Chondrocyte (in vitro differentiated cells): Measurements from ENCODE around the gene TAF11L7. TPM values are rescaled to one million over a fixed set of nuclear protein-coding genes. Genes with fewer than 3 reads are reported as not detected.
"Not testable (repeated sequence)": the region's sequence is repeated elsewhere in the genome, so short reads cannot be mapped to it uniquely, and the experiment has no call there.

ENCODE experiments used
- DNase-seq: peaks from one replicate; pipeline ENCODE4 v3.0.0; 2021; ENCODE audit warnings: mixed read lengths, low spot score
- H3K27ac Mint-ChIP-seq: one replicate; pipeline ENCODE4 v1.8.0; 2021; ENCODE audit warnings: mild to moderate bottlenecking, moderate library complexity, mixed read lengths; ENCODE audit not compliant: unreplicated experiment
- H3K27me3 Mint-ChIP-seq: 2 replicates; pipeline ENCODE4 v1.8.0; 2021; ENCODE audit warnings: low read depth, mixed read lengths
- H3K36me3 Mint-ChIP-seq: 2 replicates; pipeline ENCODE4 v1.8.0; 2021; ENCODE audit warnings: low read depth, mixed read lengths
- H3K4me1 Mint-ChIP-seq: 2 replicates; pipeline ENCODE4 v1.8.0; 2021; ENCODE audit warnings: low read depth, mild to moderate bottlenecking, mixed read lengths
- H3K4me3 Mint-ChIP-seq: one replicate; pipeline ENCODE4 v1.8.0; 2021; ENCODE audit warnings: mild to moderate bottlenecking, moderate library complexity, mixed read lengths; ENCODE audit not compliant: unreplicated experiment
- H3K9me3 Mint-ChIP-seq: 2 replicates; pipeline ENCODE4 v1.8.0; 2021; ENCODE audit warnings: low read depth, mixed read lengths
- total RNA-seq: library from RNA; stranded (reverse); gene quantifications from 3 replicates; pipeline ENCODE4 v1.2.1, GENCODE V29; 2021
- TF ChIP-seq, protein P1 (sequence below): fragments of 200-600 bp; sonication (generic); IDR thresholded peaks from 2 replicates; pipeline ENCODE4 v1.5.0; 2021; ENCODE audit warnings: antibody characterized with exemption, mild to moderate bottlenecking, moderate library complexity

TAF11L7 gene
- total RNA-seq, 1 donor from 2014 or later = not detected

GRCh38 chr5:17614872-17615605 lies 29.5 kb upstream of the TAF11L7 start:
- Mint-ChIP-seq H3K27ac (no peak overlapping the region), H3K36me3 (no peaks in the 10 kb centered on the region), H3K4me1 (no peaks in the 10 kb centered on the region), H3K27me3 (no peaks in the 10 kb centered on the region), H3K9me3 (no peaks in the 10 kb centered on the region), H3K4me3 (no peak overlapping the region)
- TF ChIP-seq, protein P1, sequence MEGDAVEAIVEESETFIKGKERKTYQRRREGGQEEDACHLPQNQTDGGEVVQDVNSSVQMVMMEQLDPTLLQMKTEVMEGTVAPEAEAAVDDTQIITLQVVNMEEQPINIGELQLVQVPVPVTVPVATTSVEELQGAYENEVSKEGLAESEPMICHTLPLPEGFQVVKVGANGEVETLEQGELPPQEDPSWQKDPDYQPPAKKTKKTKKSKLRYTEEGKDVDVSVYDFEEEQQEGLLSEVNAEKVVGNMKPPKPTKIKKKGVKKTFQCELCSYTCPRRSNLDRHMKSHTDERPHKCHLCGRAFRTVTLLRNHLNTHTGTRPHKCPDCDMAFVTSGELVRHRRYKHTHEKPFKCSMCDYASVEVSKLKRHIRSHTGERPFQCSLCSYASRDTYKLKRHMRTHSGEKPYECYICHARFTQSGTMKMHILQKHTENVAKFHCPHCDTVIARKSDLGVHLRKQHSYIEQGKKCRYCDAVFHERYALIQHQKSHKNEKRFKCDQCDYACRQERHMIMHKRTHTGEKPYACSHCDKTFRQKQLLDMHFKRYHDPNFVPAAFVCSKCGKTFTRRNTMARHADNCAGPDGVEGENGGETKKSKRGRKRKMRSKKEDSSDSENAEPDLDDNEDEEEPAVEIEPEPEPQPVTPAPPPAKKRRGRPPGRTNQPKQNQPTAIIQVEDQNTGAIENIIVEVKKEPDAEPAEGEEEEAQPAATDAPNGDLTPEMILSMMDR = no peak
- DNase-seq = no peak

DNA sequence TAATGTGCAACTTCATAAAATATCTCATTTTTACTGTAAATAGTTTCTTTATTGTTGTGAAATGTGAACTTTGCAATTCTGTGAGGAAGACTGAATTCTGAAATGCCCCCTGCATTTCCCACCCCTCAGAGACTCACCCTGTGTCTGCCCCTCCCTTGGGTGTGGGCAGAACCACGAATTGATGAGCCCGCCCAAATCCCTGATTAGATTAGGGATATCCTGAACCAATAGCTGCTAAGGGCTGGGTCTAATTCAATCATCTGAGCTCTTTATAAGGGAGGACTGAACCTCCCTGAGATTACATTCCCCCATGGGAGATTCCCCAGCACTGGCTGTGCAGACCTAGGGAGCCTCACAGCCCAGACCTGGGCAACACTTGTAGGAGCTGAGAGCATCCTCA lies 24.5 kb upstream of the TAF11L7 start, which contains the start of gene TAF11L12:
TSS of gene TAF11L12 (plus strand) at position 301 of the 400 bp plus-strand sequence.
- H3K4me1 Mint-ChIP-seq, H3K36me3 Mint-ChIP-seq, H3K9me3 Mint-ChIP-seq, H3K4me3 Mint-ChIP-seq, H3K27me3 Mint-ChIP-seq, DNase-seq: not testable (repeated sequence)
- peak within 1 kb of the TSS; percentile 20 for H3K27ac Mint-ChIP-seq

DNA sequence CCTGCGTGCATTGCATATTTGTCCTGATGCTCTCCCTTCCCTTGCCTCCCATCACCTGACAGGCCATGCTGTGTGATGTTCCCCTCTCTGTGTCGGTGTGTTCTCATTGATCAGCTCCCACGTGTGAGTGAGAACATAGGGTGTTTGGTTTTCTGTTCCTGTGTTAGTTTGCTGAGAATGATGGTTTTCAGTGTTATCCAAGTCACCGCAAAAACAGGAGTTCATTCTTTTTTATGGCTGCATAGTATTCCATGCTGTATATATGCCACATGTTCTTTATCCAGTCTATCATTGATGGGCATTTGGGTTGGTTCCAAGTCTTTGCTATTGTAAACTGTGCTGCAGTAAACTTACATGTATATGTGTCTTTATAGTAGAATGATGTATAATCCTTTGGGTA lies 21.9 kb upstream of the TAF11L7 start:
- H3K27ac Mint-ChIP-seq, H3K36me3 Mint-ChIP-seq, H3K9me3 Mint-ChIP-seq, H3K27me3 Mint-ChIP-seq, H3K4me3 Mint-ChIP-seq, H3K4me1 Mint-ChIP-seq, DNase-seq: not testable (repeated sequence)

- DNase-seq = no peak
- Mint-ChIP-seq H3K27me3 (no peaks in the 10 kb centered on the region), H3K27ac (no peak overlapping the region), H3K9me3 (peaks cover 2% of the 10 kb centered on the region), H3K4me3 (no peak overlapping the region), H3K36me3 (no peaks in the 10 kb centered on the region), H3K4me1 (peaks cover 5% of the 10 kb centered on the region)
- TF ChIP-seq, protein P1 = no peak
These were observed 19.4 kb upstream of the TAF11L7 start for GRCh38 chr5:17604951-17605350.

- not testable (repeated sequence) for H3K27ac Mint-ChIP-seq, DNase-seq, H3K27me3 Mint-ChIP-seq, H3K4me3 Mint-ChIP-seq, H3K9me3 Mint-ChIP-seq, H3K4me1 Mint-ChIP-seq, H3K36me3 Mint-ChIP-seq
These were observed 18.3 kb upstream of the TAF11L7 start, which contains the start of gene TAF11L11 for GRCh38 chr5:17603880-17604279. Gene TAF11L11 (plus strand): TSS chr5:17604183.

GRCh38 chr5:17597728-17598127 lies 12.2 kb upstream of the TAF11L7 start, which contains the start of gene TAF11L10:
Gene TAF11L10 (minus strand): TSS chr5:17597828.
- not testable (repeated sequence) for H3K27me3 Mint-ChIP-seq, H3K4me3 Mint-ChIP-seq, DNase-seq

GRCh38 chr5:17594255-17594654 lies 8.7 kb upstream of the TAF11L7 start, which contains the start of gene TAF11L9:
Gene TAF11L9 (minus strand): TSS chr5:17594394.
- not testable (repeated sequence) for H3K4me1 Mint-ChIP-seq, H3K9me3 Mint-ChIP-seq, H3K36me3 Mint-ChIP-seq, H3K4me3 Mint-ChIP-seq, H3K27ac Mint-ChIP-seq, H3K27me3 Mint-ChIP-seq
- peak; percentile 99 for DNase-seq

More at GRCh38 chr5:17597728-17598127, 12.2 kb upstream of the TAF11L7 start, which contains the start of gene TAF11L10:
- H3K4me1 Mint-ChIP-seq, H3K27ac Mint-ChIP-seq, H3K36me3 Mint-ChIP-seq, H3K9me3 Mint-ChIP-seq: not testable (repeated sequence)

DNA sequence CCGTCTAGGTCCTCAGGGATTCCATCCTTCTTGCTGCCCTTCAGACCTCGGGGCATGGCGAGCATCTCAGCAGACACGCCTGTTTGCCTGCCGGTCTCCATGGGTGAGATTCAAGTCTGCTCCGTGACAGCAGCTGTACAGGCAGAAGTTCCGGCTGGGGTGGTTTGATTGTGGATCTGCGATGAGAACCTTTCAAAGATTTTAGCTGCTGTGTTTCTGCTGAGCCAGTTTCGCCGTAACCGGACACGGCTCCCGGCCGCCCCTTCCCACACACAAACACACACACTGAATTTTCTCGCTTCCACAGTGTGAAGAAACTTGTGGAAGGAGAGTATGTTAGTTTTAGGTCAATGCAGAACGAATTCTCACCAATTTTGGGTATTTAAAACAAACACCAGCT lies 5.3 kb upstream of the TAF11L7 start, which contains the start of gene TAF11L8:
TSS of gene TAF11L8 (minus strand) at position 101 of the 400 bp plus-strand sequence.
- H3K9me3 Mint-ChIP-seq, H3K36me3 Mint-ChIP-seq, H3K4me3 Mint-ChIP-seq, H3K27me3 Mint-ChIP-seq, H3K4me1 Mint-ChIP-seq, DNase-seq, H3K27ac Mint-ChIP-seq: not testable (repeated sequence)

Other genes starting within 250 kb of the TAF11L7 start
- not detected in 3 replicates for gene TAF11L2, start 87.5 kb downstream of the TAF11L7 start, total RNA-seq
- not detected in 3 replicates for gene TAF11L3, start 67.4 kb downstream of the TAF11L7 start, total RNA-seq
- not detected in 3 replicates for gene TAF11L4, start 64.0 kb downstream of the TAF11L7 start, total RNA-seq
- gene TAF11L5, start 60.5 kb downstream of the TAF11L7 start, total RNA-seq = not detected in 3 replicates
- gene TAF11L6, start 57.1 kb downstream of the TAF11L7 start, total RNA-seq = not detected in 3 replicates
- not detected in 3 replicates for gene TAF11L8, start 5.2 kb upstream of the TAF11L7 start, total RNA-seq
- gene TAF11L9, start 8.6 kb upstream of the TAF11L7 start, total RNA-seq = not detected in 3 replicates
- not detected in 3 replicates for gene TAF11L10, start 12.1 kb upstream of the TAF11L7 start, total RNA-seq
- gene TAF11L11, start 18.4 kb upstream of the TAF11L7 start, total RNA-seq = not detected in 3 replicates
- gene TAF11L12, start 24.6 kb upstream of the TAF11L7 start, total RNA-seq = not detected in 3 replicates
- gene TAF11L13, start 46.3 kb upstream of the TAF11L7 start, total RNA-seq = not detected in 3 replicates
- not detected in 3 replicates for gene TAF11L14, start 48.7 kb upstream of the TAF11L7 start, total RNA-seq